HG03159 (cell line): ENCODE measurements around the gene EIF1.
"Not testable (repeated sequence)": the region's sequence is repeated elsewhere in the genome, so short reads cannot be mapped to it uniquely, and the experiment has no call there.

Source experiments
- ATAC-seq: cut with Tn5 transposase; IDR thresholded peaks from one replicate; pipeline ENCODE4 v1.9.1; 2021; ENCODE audit warnings: mild to moderate bottlenecking, moderate library complexity; ENCODE audit not compliant: unreplicated experiment

EIF1 gene

DNA sequence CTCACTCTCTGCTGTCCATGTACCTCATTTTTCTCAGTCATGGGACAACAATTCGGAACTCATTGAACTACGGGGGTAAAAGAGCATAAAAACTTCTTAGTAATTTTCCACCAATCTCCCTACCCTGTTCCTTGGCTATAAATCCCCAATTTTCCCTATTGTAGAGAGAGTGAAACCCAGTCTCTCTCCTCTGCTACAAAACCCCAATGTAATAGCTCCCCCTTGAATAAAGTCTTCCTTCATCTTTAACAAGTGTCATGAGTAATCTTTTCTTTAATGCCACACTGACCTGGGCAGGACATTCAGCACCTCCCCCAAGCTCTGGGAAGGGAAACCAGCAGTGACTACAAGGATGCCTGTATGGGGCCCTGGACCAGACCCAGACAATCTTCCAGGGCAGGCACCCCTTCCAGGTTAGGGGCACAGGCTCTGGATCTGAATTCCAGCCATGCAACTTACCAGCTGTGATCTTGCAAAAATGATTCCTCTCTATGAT lies 10.2 kb upstream of the EIF1 start:
- no peak for ATAC-seq

DNA sequence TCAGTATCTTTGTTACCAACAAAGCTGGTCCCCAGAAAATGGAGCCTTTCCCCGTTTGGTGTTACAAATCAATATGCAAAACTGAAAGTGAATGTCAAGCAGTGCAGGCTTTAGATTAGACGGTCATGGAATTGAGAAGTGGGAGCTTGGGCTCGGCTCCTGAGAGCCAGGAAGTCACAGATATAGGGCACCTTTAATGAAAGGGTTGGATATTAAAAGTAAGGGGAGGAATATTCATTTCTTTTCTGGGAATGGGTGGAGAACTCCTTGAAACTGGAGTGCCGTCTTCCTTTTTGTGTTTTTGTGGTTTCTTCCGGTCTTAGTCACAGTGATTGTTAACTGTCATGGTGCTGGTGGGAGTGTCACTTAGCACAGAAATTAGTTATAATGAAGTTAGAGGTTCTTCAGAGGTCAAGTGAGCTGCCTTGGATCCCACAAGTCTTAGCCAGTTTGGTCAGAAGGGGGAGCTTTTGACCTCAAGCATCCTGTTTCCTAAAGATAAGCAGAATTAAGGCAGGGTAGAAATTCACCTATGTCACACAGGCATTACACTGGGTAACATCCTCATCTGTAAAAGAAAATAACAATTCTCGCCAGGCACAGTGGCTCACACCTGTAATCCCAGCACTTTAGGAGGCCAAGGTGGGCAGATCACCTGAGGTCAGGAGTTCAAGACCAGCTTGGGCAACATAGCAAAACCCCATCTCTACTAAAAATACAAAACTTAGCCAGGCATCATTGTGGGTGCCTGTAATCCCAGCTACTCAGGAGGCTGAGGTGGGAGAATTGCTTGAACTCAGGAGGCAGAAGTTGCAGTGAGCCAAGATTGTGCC lies 9.6 kb upstream of the EIF1 start:
- peak; percentile 60 for ATAC-seq

DNA sequence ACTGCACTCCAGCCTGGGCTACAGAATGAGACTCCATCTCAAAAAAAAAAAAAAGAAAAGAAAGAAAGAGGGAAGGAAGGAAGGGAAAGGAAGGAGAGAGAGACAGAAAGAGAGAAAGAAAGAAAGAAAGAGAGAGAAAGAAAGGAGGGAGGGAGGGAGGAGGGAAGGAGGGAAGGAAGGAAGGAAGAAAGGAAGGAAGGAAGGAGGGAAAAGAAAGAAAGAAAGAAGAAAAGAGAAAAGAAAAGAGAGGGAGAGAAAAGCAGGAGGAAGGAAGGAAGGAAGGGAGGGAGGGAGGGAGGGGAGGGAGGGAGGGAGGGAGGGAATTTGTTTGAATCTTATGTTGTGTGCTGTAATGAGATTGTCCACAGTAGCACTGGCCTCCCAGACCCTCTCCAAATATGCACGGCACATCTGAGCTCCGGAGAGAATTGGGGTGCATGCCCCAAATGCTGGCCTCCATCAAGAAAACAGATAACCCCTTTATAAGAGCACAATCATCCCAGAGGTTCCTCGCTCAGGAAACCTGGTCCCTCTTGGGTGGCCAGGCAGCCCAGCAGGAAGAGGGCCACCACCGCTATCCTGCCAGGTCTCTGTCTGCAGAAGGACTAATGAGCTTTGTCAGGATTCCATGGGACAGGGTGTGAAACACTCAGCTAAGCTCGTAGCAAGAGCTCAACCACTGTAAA lies 8.8 kb upstream of the EIF1 start:
- ATAC-seq, result no peak

GRCh38 chr17:41680426-41681040 lies 8.2 kb upstream of the EIF1 start:
- no peak for ATAC-seq

GRCh38 chr17:41681776-41682175 lies 6.9 kb upstream of the EIF1 start:
- no peak for ATAC-seq

DNA sequence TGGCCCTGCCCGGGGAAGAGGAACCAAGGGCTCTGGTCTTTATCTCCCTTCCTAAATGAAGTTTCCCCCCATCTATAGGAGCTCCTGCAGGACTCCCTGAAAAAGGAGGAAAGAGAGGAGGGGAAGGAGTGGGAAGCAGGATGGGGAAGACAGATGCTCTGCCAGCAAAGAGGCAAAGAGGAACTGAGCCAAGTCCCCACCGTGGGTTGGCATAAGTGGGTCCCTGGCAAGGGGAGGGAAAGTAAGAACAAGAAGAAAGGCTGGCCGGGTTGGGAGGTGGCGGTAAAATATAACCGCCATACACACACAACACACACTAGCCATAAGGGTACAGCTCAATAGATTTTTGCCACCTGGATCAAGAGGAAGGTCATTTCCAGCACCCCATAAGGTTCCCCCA lies 6.1 kb upstream of the EIF1 start:
- ATAC-seq, result no peak

DNA sequence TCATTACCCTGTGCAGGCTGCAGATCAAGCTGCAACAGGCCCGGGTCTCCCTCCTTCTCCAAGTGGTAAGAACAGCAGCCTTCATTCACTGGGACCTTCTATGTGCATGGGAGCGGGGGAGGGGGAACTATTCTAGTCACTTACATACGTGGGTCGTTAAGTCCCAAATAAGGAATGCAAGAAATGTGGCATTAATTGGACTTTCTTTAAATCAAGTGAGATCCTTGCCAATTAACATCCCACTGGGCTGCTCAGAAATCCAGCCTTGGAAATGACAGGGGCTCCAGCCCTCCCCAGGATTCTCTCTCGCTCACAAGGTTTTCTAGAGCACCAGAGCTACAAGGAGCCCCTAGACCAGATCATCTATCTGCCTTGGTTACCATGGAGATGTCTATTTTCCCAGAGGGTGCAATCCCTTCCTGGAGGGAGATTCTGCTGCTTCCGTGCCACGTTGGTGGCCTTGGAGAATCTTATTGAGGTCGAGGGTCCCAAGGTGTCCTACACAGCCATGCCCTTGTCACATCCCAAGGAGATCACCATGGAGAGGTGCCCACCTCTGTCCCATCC lies 5.2 kb upstream of the EIF1 start:
- ATAC-seq, result no peak

DNA sequence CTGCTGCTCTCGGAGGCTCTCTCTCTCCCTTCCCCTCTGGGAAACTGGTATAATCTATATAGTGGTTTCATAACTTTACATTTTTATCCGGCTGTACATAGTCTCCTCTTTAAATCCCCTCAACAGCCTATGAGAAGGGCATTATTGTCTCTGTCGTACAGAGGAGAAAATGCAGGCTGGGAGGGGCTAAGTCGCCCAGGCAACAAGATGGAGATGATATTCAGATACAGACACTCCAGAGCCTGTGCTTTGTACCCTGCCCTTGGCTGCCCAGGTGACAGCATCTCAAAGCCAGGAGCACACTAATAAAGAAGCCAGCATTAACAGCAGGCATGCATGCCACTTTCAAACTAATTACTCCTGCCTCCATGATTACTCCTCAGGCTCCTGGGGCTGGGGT lies 4.7 kb upstream of the EIF1 start:
- ATAC-seq, result no peak

DNA sequence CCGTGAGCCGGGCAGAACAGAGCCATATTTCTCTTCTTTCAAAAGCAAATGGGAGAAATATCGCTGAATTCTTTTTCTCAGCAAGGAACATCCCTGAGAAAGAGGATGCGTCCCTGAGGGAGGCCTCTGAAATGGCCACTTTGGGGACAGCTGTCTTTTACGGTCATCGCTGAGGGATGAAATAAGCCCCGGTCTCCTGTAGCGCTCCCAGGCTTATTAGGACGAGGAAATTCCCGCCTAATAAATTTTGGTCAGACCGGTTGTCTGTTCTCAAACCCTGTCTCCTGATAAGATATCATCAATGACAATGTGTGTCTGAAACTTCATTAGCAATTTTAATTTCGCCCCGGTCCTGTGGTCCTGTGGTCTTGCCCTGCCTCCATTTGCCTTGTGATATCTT lies 2.9 kb upstream of the EIF1 start:
- ATAC-seq, result not testable (repeated sequence)

- no peak for ATAC-seq
Observed at GRCh38 chr17:41686281-41686680, 2.4 kb upstream of the EIF1 start.

DNA sequence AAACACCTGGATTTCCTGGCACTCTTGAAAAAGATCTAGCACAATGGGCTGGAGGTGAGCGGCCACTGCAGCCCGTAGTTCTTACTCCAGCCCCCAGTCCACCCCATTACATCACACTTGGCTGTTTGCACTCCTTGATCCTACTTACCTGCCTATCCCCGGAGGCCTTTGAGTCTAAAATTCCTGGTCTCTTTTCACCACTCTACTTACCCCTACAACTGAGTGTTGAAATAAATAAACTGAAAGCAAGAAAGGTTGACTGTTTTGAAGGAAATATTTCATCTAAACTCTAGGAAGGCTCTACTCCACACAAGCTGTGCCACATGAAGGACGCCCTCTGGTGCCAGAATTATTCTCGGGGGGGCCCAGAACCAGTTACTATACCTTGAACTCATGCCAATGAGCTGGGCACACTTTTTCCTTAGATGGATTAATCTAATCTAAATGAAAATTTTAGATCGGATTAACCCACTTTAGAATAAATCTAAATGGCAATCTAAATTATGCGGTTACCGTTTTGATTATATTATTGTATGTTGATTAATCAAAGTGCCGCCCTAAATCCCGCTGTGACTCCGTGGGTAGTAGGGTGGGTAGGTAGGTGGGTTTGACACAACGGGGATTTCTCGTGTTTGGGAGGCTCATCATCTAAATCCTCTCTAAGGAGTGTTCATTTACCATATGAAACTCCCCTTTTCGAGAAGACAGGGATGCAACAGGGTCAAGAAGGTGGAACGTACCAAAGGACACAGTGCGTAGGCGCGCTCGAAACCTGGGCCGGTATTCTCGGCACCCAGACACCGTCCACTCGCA lies 651 bp upstream of the EIF1 start:
- no peak for ATAC-seq

- no peak for ATAC-seq
Observed at GRCh38 chr17:41689497-41690299, 1.0 kb downstream of the EIF1 start.

GRCh38 chr17:41690497-41690896 lies 1.8 kb downstream of the EIF1 start:
- ATAC-seq, result no peak

DNA sequence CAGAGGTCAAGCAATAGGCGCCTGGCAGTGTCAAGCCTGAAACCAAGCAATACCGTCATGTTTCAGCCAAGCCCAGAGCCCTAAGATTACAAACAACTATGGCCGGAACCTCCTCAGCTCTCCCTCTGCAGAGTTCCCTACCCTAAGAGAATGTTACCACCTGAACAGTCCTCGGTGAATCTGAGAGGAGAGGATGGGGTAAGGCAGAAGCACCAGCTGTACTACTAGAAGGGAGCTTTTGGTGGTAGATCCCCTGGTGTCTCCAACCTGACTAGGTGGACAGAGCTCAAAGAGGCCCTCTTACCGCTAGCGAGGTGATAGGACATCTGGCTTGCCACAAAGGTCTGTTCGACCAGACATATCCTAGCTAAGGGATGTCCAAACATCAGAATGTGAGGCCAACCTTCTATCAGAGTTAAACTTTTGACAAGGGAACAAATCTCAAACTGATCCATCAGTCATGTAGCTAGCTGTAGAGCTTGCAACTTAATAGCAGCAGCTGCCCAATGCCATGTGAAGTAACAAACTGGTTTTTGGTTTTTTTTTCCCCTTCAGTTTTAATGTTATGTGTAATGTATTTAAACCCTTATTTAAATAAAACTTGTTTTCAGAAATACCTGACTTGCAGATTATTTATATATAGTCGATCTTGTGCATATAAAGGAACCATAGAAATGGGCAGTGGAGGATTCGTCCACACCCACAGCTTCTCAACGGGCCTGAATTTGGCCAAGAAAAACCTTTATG lies 2.5 kb downstream of the EIF1 start:
- no peak for ATAC-seq

GRCh38 chr17:41692722-41693521 lies 4.2 kb downstream of the EIF1 start:
- ATAC-seq, result no peak

DNA sequence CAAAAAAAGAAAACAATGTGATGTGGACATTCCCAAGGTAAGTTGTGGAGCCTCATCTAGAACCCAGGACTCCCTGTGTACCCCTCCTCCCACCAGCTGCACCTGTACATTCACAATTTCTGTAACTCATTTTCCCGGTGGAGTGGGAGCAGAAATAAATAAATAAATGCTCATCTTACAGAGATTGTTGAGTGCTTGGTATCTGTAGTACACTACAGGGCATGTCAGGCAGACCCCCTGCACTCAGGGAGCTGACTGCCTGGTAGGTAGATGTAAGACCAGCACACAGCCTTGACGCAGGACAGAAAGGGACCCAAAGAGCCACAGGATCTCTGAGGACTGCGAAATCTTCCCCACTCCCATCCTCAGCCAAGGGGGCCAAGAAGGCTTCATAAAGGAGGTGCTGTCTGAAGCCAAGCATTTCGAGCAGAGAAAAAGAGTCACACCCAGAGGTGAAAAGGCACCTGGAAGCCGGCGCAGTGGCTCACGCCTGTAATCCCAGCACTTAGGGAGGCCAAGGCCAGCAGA lies 6.5 kb downstream of the EIF1 start:
- ATAC-seq, result no peak

DNA sequence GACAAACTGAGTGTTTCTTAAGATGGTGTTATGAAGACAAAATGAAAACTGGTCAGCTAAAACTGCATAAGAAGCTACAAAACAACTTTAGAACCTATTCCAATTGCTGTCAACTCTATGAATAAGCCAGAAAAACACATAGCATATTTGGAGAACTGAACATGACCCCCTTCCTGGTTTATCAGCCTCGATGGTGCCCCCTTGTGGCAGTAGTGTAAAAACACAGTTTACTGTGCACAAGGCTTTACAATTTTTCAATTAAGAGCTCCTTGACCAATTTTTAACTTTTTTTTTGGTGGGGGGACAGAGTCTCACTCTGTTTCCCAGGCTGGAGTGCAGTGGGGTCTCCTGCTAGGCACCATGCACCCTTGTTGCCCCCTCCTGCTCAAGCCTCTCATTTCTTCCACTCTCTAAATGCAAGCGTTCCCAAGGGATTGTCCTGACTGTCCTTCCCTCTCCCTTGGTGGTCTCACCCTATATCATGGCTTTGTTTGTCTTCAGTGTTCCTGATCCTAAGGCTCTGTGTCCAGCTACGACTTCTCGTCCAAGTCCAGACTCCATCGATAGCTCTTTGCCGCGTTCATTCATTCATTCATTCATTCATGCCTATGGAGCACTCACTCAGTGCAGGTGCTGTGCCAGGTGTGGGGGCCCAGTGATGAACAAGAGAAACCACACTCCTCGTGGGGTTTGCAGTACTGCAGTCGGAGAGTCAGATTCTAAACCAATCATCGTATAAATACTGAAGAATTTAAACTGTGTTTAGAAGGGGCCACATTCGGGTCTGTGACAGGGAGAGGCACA lies 7.5 kb downstream of the EIF1 start:
- no peak for ATAC-seq
